Measurements from ENCODE around the gene TMA7. TPM values are rescaled to one million over a fixed set of nuclear protein-coding genes. Genes with fewer than 3 reads are reported as not detected.

TMA7 gene
- total RNA-seq, 1 donor from 2014 or later, result 165 TPM

DNA sequence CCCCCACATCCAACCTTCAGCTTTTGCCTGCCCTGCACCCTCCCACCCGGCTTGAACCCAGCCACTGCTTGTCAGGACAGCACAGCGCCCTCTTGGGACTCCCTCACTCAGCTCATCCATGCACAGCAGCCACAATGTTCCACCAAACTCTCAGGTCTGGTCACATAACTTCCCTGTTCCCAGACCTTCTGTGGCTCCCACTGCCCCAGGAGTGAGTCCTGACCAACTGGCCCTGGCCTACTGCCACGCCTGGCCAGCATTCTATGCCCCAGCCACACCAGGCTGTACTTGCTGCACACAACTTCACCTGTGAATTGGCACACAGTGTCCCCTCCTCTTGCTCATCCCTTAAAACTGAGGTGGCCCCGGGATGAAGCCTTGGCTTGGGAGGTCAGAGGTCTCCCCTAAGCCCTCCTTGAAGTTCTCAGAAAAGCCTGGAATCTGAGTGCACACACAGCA is 31.2 kb upstream of the TMA7 start:
- peak; percentile 8 for DNase-seq (ENCODE audit: low spot score)

- DNase-seq (ENCODE audit: low spot score), result no peak
Measured at GRCh38 chr3:48409291-48410201, 30.5 kb upstream of the TMA7 start.

GRCh38 chr3:48410205-48411040 is 29.6 kb upstream of the TMA7 start:
- DNase-seq (ENCODE audit: low spot score), result no peak

DNA sequence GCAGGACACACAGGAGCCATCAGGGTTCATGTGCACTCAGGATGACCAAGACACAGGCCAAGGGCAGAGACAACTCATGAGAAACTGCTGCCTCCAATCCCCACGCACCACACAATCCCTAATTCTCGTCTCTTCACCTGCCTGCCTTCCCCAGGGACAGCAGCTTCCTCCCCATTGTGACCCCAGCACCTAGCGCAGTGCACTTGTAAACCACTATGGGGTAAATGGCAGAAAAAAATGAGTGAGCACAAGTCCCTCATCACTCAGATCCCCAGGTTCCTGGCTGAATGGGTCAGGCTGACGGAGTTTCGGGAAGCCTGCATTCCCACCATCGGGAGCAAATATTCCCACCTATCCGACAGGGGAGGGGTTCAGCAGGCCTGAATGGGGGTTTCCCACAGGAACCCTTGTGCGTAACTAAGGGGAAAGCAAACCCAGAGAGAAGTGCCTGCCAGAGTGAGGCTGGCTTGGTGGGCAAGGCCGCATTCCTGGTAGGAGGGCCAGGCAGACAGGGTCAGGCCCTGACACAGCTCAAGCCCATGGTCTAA is 28.9 kb upstream of the TMA7 start:
- no peak for DNase-seq (ENCODE audit: low spot score)

- DNase-seq (ENCODE audit: low spot score), result no peak
Measured at GRCh38 chr3:48411606-48412374, 28.3 kb upstream of the TMA7 start.

GRCh38 chr3:48412375-48413001 is 27.6 kb upstream of the TMA7 start:
- DNase-seq (ENCODE audit: low spot score), result no peak

- no peak for DNase-seq (ENCODE audit: low spot score)
Measured at GRCh38 chr3:48413086-48413485, 27.0 kb upstream of the TMA7 start.

DNA sequence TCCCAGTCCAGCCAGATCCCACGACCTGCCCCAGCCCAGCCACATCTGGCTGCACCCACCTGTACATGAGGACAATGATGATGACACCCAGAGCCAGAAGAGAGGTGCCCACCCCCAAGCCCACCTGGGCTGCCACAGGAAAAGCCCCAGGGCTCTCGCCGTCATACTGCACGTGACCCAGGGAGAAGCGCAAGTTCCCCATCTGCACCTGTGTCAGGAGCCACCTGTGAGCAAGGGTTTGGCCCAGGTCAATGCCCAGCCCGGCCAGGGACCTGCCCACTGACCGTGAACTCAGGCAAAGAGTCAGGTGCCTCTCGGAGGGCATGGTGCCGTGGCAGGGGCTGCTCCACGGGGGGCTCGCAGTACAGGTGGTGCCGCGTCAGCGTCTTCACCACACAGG is 26.4 kb upstream of the TMA7 start:
- DNase-seq (ENCODE audit: low spot score), result no peak

GRCh38 chr3:48414376-48415250 is 25.4 kb upstream of the TMA7 start:
- DNase-seq (ENCODE audit: low spot score), result no peak

- no peak for DNase-seq (ENCODE audit: low spot score)
Measured at GRCh38 chr3:48415251-48415953, 24.7 kb upstream of the TMA7 start.

- DNase-seq (ENCODE audit: low spot score), result no peak
Measured at GRCh38 chr3:48416091-48416505, 24.0 kb upstream of the TMA7 start.

GRCh38 chr3:48416546-48416945 is 23.5 kb upstream of the TMA7 start:
- DNase-seq (ENCODE audit: low spot score), result no peak

DNA sequence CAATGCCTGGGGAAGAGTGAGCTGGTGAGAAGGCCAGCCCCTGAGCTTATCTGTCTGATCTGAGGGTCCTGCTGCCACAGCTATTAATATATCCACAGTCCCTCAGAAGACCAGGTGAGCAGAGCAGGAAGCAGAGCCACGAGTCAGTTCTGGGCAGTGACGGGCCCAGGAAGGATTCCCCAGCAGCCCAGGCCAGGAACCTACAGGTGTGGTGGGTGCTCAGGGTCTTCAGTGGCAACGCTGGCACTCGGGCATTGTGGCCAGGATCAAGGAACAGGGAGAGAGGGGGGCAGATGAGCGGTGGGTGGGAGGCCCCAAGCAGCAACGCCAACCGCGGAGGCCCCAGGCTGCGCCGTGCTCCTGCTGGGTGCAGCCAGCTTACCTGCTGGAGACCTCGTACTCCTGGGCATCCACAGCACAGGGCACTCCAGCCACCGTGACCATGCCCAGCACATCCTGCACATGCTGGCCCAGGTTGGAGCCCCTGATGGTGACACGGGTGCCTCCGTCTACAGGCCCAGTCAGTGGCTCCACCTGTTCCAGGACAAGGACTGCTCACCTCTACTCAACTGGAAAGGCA is 22.4 kb upstream of the TMA7 start:
- no peak for DNase-seq (ENCODE audit: low spot score)

DNA sequence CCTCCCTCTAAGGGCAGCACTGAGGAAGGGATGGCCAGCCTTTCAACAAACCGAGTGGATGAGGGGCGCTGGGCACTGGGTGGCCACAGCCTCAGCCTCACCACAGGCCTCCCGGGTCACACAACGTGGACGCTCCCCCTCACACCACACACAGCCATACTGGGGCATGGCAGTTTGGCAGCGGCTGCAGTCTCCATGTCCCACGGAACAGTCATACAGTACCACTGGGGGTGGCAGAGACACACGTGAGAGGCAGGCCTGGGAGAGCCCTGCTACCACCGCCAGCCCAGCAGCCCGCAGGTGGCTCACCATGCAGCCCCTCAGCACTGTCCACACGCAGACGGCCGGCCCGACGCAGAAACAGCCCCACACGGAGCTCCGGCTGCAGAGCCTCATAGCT is 21.9 kb upstream of the TMA7 start:
- DNase-seq (ENCODE audit: low spot score), result no peak

GRCh38 chr3:48418651-48419050 is 21.4 kb upstream of the TMA7 start:
- DNase-seq (ENCODE audit: low spot score), result no peak

DNA sequence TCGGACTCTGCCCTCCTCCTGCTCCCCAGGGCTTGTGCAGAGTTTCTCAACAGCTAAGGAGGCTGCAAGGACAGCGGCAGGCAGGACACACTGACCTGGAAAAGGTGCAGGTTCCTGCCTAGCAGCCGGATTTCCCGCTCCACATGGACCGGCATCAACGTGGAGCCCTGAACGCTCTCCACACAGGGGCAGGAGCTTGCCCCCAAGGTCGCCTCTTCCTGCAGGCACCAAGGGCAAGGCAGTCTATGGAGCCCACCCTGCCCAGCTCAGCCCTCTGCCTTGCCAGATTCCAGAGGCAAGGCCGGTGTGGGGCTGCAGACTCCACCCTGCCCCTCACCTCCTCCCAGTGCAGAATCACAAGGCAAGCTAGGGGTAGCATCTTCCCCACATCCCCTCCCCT is 20.9 kb upstream of the TMA7 start:
- DNase-seq (ENCODE audit: low spot score), result no peak

DNA sequence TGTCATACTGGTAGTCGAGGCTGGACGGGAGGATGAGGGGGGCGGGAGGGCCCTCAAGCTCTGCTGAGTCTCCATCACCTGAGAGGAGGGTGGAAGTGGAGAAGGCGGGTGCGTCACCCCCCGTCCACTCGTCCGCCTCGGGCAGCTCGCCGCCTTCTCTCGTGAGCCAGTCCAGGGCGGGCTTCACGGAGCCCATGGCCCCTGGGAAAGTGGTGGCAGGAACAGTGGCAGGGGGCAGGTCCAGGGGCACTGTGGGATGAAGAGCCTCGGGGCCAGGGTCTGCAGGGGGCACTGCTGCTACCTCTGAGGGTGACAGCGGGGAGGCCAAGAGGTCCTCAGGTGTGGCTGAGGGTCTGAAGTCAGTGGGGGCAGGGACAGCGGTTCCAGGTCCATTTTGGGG is 20.5 kb upstream of the TMA7 start:
- DNase-seq (ENCODE audit: low spot score), result no peak

- no peak for DNase-seq (ENCODE audit: low spot score)
Measured at GRCh38 chr3:48420561-48420960, 19.5 kb upstream of the TMA7 start.

DNA sequence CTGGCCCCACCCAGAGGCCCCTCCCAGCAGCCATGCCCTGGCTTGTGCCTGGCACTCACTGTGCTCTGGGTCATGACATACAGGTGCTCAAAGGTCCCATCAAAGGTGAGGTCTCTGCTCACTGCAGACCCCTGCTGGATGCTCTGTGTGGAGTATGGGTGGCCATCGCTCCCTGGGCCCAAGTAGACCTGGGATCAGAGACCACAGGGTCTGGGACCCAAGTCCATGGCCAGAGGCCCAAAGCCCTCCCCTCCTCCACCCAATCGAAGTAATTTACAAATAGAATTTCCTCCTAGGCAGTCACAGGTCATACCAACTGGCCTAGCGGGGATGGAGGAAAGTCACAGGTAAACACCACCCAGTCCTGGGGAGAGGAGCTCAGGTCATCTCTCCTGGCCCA is 17.8 kb upstream of the TMA7 start:
- no peak for DNase-seq (ENCODE audit: low spot score)

All from mucosa of gallbladder (tissue), 1 donor.